Fibroblast of the conjunctiva (primary cell): Measurements from ENCODE around the gene ZNF786.
"Not testable (repeated sequence)": the region's sequence is repeated elsewhere in the genome, so short reads cannot be mapped to it uniquely, and the experiment has no call there.

Experiments
- DNase-seq: peaks from one replicate; pipeline ENCODE4 v3.0.0-alpha.2; 2010; ENCODE audit warnings: low read depth

The ZNF786 gene

GRCh38 chr7:149084407-149084806, 6.1 kb downstream of the ZNF786 start:
- no peak for DNase-seq

DNA sequence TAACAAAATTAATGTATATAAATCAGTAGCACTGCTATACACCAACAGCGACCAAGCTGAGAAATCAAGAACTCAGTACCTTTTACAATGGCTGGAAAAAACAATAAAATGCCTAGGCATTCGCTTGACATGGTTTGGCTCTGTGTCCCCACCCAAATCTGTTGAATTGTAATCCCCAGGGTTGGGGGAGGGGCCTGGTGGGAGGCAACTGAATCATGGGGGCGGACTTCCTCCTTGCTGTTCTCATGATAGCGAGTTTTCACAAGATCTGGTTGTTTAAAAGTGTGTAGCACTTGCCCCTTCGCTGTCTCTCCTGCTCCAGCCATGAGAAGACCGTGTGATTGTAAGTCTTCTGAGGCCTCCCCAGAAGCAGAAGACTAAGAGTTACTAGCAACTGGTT, 8.6 kb downstream of the ZNF786 start:
- DNase-seq = no peak

- DNase-seq = no peak
These were observed 12.9 kb downstream of the ZNF786 start for GRCh38 chr7:149077594-149077993.

DNA sequence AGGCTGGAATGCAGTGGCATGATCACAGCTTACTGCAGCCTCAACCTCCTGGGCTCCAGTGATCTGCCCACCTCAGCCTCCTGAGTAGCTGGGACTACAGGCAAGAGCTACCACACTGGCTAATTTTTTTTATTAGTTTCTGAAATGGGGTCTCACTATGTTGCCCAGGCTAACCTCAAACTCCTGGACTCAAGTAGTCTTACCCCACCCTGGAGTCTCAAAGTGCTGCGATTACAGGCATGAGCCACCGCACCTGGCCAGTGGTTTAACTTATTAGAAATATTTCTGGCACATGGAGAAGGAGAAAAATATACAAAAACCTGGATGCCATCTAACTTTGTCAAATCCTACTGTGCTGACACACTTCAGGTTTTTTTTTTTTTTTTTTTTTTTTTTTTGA, 15.2 kb downstream of the ZNF786 start:
- no peak for DNase-seq

GRCh38 chr7:149074116-149074885, 16.2 kb downstream of the ZNF786 start:
- no peak for DNase-seq

DNA sequence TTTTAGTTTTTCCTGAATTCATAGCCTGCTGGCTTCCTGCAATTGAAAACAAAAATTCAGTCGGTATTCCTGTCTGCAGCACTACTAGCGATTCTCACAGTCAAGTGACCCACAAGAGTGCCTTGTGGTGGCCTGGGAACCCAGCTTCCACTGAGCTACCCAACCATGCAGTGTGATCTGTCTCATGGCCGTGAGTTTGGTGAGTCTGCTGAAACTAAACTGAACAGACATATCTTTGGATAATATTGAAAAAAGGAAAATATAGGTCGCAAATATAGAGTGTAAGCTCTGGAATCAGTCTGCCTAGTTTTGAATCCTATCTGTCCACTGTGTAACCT, 18.1 kb downstream of the ZNF786 start:
- no peak for DNase-seq

- peak; percentile 6 for DNase-seq
These were observed 18.7 kb downstream of the ZNF786 start for GRCh38 chr7:149071641-149072437.

DNA sequence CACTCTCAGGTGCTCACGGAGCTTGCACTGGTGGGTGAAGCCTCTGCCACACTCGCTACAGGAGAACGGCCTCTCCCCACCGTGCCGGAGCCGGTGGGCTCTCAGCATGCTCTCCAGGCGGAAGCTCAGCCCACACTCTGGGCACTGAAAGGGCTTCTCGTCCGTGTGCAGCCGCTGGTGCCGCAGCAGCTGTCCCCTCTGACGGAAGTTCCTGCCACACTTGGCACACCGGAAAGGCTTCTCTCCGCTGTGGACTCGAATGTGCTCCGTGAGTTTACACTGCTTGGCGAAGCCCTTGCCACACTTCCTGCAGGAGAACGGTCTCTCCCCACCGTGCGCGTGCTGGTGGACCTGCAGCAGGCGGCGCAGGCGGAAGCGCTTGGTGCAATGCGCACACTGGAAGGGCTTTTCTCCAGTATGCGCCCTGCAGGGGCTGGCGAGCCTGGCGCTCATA, 19.3 kb downstream of the ZNF786 start:
- no peak for DNase-seq

DNA sequence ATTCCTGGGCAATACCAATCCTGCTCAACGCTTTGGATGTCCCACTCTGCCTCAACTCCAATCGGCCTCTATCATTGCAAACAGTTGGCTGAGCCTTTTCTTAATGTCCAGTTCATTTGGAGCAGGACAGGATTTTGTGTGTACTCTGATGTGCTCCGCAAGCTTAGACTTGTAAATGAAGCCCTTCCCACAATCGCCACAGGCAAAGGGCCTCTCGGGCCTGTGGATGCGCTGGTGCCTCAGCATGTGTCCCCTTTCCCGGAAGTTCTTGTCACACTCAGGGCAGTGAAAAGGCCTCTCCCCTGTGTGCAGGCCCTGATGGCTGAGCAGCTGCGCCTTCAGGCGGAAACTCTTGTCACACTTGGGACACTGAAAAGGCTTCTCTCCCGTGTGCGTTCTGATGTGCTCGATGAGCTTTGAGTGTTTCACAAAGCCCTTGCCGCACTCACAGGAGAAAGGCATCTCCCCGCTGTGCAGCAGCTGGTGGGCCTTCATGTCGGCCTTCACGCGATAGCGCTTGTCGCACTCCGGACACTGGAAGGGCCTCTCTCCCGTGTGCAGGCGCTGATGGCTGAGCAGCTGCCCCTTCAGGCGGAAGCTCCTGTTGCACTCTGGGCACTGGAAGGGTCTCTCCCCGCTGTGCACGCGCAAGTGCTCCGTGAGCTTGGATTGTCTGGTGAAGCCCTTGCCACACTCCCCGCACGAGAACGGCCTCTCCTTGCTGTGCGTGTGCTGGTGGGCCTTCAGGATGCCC, 20.0 kb downstream of the ZNF786 start:
- DNase-seq = no peak

DNA sequence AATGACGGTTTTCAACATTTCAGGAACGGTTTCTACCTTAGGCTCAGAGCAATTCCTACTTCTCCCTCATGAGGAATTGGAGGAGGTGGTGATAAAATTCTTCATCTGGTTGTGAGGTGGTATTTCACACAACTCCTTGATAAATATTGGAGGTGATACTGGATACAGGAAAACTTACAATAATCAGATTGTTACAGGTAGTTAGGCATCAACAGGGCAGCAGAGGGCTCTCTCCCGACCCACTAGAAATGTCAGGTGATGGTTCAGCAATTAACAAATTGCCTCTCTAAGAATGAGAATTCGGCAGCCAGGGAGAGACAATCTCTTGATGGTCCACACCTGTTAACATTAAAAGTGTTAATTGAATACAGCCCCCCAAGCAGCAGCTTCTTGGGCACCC, 22.6 kb downstream of the ZNF786 start:
- DNase-seq = no peak

- DNase-seq = no peak
These were observed 27.0 kb downstream of the ZNF786 start for GRCh38 chr7:149063476-149063875.

DNA sequence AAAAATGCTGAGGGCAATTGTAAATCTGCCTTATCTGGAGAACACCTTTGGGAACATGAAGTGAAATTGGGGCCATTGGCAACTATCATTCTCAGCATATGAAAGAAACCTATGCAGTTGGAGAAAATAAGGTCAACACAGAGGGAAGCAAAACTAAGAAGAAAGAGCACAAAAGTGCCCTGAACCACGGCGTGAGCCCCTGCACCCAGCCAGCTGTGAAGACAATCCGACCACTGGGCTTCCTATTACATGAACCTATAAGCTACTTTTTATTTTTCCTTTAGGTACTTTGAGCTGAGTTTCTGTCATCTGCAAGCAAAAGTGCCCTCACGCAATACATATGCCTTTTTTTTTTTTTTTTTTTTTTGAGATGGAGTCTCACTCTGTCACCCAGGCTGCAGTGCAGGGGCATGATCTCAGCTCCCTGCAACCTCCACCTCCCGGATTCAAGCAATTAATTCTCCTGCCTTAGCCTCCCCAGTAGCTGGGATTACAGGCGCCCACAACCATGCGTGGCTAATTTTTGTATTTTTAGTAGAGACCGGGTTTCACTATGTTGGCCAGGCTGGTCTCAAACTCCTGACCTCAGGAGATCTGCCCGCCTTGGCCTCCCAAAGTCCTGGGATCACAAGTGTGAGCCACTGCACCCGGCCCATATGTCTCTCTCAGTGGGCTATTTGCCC, 28.2 kb downstream of the ZNF786 start:
- not testable (repeated sequence) for DNase-seq

GRCh38 chr7:149060156-149060555, 30.4 kb downstream of the ZNF786 start:
- DNase-seq = no peak

GRCh38 chr7:149053885-149054284, 36.6 kb downstream of the ZNF786 start:
- no peak for DNase-seq

DNA sequence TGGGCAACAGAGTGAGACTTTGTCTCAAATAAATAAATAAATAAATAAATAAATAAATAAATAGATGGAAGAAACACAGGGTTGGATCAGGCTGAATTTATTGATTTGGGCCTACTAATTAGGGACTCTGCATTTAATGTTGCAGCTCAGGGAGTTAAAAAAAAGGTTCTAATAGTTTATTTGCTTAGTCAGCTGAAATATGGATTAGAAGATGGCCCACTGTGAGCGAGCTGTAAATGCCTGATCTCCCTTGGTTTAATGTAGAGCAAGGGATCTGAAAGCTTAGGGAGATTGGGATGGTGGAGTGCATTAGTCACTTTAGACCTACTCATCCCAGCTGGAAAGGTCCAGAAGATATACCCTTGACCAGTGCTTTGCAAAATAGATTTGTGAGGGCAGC, 37.1 kb downstream of the ZNF786 start:
- no peak for DNase-seq

DNA sequence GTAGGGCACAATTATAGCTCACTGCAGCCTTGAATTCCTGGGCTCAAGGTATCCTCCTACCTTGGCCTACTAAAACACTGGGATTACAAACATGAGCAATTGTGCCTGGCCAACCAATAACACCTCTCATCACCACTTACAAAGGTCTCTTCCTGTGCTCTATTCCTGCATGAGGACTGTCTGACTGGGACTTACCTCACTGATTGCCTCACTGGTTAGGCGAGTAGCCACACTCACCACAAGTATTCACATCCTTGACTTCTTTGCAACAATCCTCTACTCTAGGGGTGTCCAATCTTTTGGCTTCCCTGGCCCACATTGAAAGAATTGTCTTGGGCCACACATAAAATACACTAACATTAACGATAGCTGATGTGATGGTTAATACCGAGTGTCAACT, 39.6 kb downstream of the ZNF786 start:
- DNase-seq = no peak

- no peak for DNase-seq
These were observed 41.7 kb downstream of the ZNF786 start for GRCh38 chr7:149048805-149049204.

DNA sequence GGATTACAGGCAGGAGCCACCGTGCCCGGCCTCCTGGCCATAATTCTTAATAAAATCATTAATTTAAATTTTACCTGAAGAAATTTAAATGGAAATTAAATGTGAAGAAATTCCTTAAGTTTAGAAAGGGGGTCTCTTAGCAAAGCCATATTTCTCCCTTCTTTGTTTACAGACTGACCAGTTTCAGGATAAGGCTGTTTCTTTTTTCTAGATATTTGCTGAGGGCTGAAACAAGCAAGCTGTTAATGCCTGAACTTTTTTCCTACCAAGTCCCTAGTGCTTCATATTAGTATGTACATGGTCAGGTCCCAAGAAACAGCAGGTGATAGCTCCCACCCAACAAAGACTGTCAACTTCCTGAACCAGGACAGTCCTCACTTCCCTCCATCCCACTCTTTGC, 44.1 kb downstream of the ZNF786 start:
- no peak for DNase-seq

GRCh38 chr7:149043936-149044335, 46.6 kb downstream of the ZNF786 start:
- no peak for DNase-seq

DNA sequence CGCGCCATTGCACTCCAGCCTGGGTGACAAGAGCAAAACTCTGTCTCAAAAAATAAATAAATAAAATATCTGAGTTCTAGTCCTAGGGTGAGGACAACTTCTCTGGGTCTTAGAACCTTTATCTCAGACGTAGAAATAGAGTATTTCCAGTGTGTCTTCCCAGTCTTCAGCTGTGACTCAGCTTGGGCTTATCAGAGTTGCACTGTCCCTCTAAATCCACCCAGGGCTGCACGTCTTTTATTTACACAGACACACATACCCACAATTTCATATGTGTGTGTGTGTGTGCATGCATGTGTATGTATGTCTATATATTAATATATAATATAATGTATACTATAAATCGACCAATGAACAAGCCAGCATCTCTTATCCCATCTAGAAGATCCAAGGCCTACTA, 49.2 kb downstream of the ZNF786 start:
- DNase-seq = no peak

- DNase-seq = not testable (repeated sequence)
These were observed 51.9 kb downstream of the ZNF786 start for GRCh38 chr7:149038641-149039040.

GRCh38 chr7:149036676-149037075, 53.8 kb downstream of the ZNF786 start:
- DNase-seq = no peak
